Measurements from ENCODE around the gene HGFAC.

Gene HGFAC

GRCh38 chr4:3422241-3422801 is 19.4 kb upstream of the HGFAC start:
- TF ChIP-seq CTCF (IDR thresholded peaks at IDR 0.05; ENCODE audit: insufficient read depth, low read length) (no peak), GABPA (IDR thresholded peaks at IDR 0.05; ENCODE audit: low read depth) (no peak), REST (IDR thresholded peaks at IDR 0.05; ENCODE audit: insufficient replicate concordance, low read depth) (no peak), SPI1 (IDR thresholded peaks at IDR 0.05; ENCODE audit: borderline replicate concordance, low read depth) (no peak), POLR2AphosphoS5 (IDR thresholded peaks at IDR 0.05; ENCODE audit: low read depth) (no peak)
- H3K27ac ChIP-seq (replicated peaks) = no peak overlapping the region
- no peak for DNase-seq (ENCODE audit: low read depth in 1 of 2, low spot score in 1 of 2)
- no peak overlapping the region for H3K4me3 ChIP-seq (replicated peaks; ENCODE audit: insufficient read depth, low read length)
- no peaks in the 10 kb centered on the region for H3K27me3 ChIP-seq (ENCODE audit: insufficient read depth, poor library complexity, severe bottlenecking)

GRCh38 chr4:3422808-3423297 is 18.9 kb upstream of the HGFAC start:
- no peak overlapping the region for H3K4me3 ChIP-seq (replicated peaks; ENCODE audit: insufficient read depth, low read length)
- no peak for DNase-seq (ENCODE audit: low read depth in 1 of 2, low spot score in 1 of 2)
- H3K27ac ChIP-seq (replicated peaks) = no peak overlapping the region
- no peak for TF ChIP-seq REST (IDR thresholded peaks at IDR 0.05; ENCODE audit: insufficient replicate concordance, low read depth)
- no peaks in the 10 kb centered on the region for H3K27me3 ChIP-seq (ENCODE audit: insufficient read depth, poor library complexity, severe bottlenecking)

- TF ChIP-seq REST (IDR thresholded peaks at IDR 0.05; ENCODE audit: insufficient replicate concordance, low read depth) (no peak), POLR2AphosphoS5 (IDR thresholded peaks at IDR 0.05; ENCODE audit: low read depth) (no peak)
- Histone ChIP-seq H3K27me3 (ENCODE audit: insufficient read depth, poor library complexity, severe bottlenecking) (no peaks in the 10 kb centered on the region), H3K4me3 (replicated peaks; ENCODE audit: insufficient read depth, low read length) (no peak overlapping the region), H3K27ac (replicated peaks) (no peak overlapping the region)
- DNase-seq (ENCODE audit: low read depth in 1 of 2, low spot score in 1 of 2) = no peak
Measured at GRCh38 chr4:3423406-3423805, 18.4 kb upstream of the HGFAC start.

GRCh38 chr4:3423952-3424351 is 17.8 kb upstream of the HGFAC start:
- TF ChIP-seq REST (IDR thresholded peaks at IDR 0.05; ENCODE audit: insufficient replicate concordance, low read depth) (no peak), CTCF (IDR thresholded peaks at IDR 0.05; ENCODE audit: insufficient read depth, low read length) (no peak), POLR2AphosphoS5 (IDR thresholded peaks at IDR 0.05; ENCODE audit: low read depth) (no peak), GABPA (IDR thresholded peaks at IDR 0.05; ENCODE audit: low read depth) (no peak), SPI1 (IDR thresholded peaks at IDR 0.05; ENCODE audit: borderline replicate concordance, low read depth) (no peak)
- no peak for DNase-seq (ENCODE audit: low read depth in 1 of 2, low spot score in 1 of 2)
- H3K4me3 ChIP-seq (replicated peaks; ENCODE audit: insufficient read depth, low read length) = no peak overlapping the region
- no peaks in the 10 kb centered on the region for H3K27me3 ChIP-seq (ENCODE audit: insufficient read depth, poor library complexity, severe bottlenecking)
- no peak overlapping the region for H3K27ac ChIP-seq (replicated peaks)
